HFFc6 (cell line): Measurements from ENCODE around the gene SLC25A40. TPM values are rescaled to one million over a fixed set of nuclear protein-coding genes. Genes with fewer than 3 reads are reported as not detected.

Experiments
- DNase-seq: peaks from one replicate; pipeline ENCODE4 v3.0.0-alpha.2; 2018
- H3K27ac Mint-ChIP-seq: 2 replicates; pipeline ENCODE4 v1.8.0; 2020; ENCODE audit warnings: mild to moderate bottlenecking, mixed read lengths
- H3K27me3 Mint-ChIP-seq: 2 replicates; pipeline ENCODE4 v1.8.0; 2021; ENCODE audit warnings: mild to moderate bottlenecking, moderate library complexity, mixed read lengths; ENCODE audit not compliant: insufficient read depth
- H3K36me3 Mint-ChIP-seq: 2 replicates; pipeline ENCODE4 v1.8.0; 2021; ENCODE audit warnings: low read depth, mixed read lengths
- H3K4me1 Mint-ChIP-seq: 2 replicates; pipeline ENCODE4 v1.8.0; 2020; ENCODE audit warnings: low read depth, mixed read lengths
- H3K4me3 Mint-ChIP-seq: 2 replicates; pipeline ENCODE4 v1.8.0; 2020; ENCODE audit warnings: mild to moderate bottlenecking, moderate library complexity, mixed read lengths
- H3K9me3 Mint-ChIP-seq: 2 replicates; pipeline ENCODE4 v1.8.0; 2020; ENCODE audit warnings: mild to moderate bottlenecking, mixed read lengths
- total RNA-seq, 6 experiments: library from RNA; stranded (reverse); fragmentation: NEBNext Ultra II Directional; extraction: Animal tissue kit (Norgen Biotek cat#: 25700); gene quantifications; 2 replicates in 1 of 6; 3 replicates in 5 of 6; pipeline ENCODE4 v1.2.3, GENCODE V29; 2021
- TF ChIP-seq, protein P1 (sequence below): fragments of 200-600 bp; sonication (generic); IDR thresholded peaks from 2 replicates; pipeline ENCODE4 v1.5.0; 2021; ENCODE audit warnings: antibody characterized with exemption, mild to moderate bottlenecking

The SLC25A40 gene
- total RNA-seq, 6 experiments from 2014 or later, result 13.1 to 19.0 (median 15.7) TPM

DNA sequence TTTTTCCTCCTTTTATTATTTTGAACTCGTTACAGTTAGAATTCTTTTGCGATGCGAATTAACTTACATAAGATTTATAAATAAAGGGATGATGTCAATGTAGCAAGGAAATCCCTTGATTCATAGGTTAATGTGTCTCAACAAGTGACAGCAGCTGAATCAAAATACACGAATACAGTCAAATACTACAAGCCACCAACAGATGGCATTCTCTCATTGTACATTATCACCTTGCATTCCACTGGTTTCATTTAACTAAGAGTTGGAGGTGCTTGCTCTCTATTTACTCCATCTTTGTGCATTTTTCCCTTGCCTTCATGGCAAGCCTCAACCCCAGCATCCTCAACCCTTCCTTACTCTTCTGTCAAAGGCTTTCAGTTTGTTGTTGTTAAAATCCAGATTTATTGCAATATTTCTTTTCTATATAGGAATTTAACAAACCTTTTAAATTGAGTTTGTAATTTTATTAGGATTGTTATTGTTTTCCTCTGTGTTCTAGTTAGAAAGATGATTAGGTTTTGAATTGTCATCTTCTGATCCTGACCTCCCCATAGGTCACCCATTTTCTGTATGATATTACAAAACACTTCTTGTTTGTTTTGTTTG lies 78.3 kb downstream of the SLC25A40 start:
- DNase-seq, result peak; percentile 31
- Mint-ChIP-seq H3K27me3 (no peaks in the 10 kb centered on the region; the same call in 1 of the 2 replicates), H3K9me3 (no peaks in the 10 kb centered on the region)

DNA sequence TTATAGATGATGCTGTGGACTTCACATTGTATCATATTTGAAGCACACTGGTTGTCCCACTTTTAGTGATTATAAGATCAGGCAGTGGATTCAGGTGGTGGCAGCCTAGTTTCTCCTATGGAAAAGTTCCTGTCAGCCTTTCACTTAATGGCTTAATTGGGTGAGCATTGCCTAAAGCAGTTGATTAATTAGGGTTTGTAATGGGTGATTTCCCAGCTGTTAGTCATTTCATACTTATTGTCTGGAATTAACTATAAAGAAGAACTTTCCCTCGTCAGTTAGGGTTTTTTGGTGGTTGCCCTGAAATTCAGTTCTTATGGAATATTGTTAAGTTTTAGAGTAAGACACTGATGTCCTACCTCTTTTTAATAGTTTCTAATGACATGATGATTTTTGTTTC lies 78.8 kb downstream of the SLC25A40 start:
- Mint-ChIP-seq H3K4me1 (no peaks in the 10 kb centered on the region), H3K27me3 (no peaks in the 10 kb centered on the region; the same call in 1 of the 2 replicates), H3K9me3 (no peaks in the 10 kb centered on the region), H3K4me3 (no peak overlapping the region), H3K27ac (no peak overlapping the region), H3K36me3 (no peaks in the 10 kb centered on the region)
- no peak for DNase-seq
- TF ChIP-seq, protein P1, sequence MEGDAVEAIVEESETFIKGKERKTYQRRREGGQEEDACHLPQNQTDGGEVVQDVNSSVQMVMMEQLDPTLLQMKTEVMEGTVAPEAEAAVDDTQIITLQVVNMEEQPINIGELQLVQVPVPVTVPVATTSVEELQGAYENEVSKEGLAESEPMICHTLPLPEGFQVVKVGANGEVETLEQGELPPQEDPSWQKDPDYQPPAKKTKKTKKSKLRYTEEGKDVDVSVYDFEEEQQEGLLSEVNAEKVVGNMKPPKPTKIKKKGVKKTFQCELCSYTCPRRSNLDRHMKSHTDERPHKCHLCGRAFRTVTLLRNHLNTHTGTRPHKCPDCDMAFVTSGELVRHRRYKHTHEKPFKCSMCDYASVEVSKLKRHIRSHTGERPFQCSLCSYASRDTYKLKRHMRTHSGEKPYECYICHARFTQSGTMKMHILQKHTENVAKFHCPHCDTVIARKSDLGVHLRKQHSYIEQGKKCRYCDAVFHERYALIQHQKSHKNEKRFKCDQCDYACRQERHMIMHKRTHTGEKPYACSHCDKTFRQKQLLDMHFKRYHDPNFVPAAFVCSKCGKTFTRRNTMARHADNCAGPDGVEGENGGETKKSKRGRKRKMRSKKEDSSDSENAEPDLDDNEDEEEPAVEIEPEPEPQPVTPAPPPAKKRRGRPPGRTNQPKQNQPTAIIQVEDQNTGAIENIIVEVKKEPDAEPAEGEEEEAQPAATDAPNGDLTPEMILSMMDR, result no peak

More for the DNA sequence above, 78.3 kb downstream of the SLC25A40 start:
- no peaks in the 10 kb centered on the region for H3K36me3 Mint-ChIP-seq
- no peak overlapping the region for H3K4me3 Mint-ChIP-seq
- H3K4me1 Mint-ChIP-seq, result no peaks in the 10 kb centered on the region
- TF ChIP-seq, protein P1, result peak; percentile 79
- no peak overlapping the region for H3K27ac Mint-ChIP-seq

DNA sequence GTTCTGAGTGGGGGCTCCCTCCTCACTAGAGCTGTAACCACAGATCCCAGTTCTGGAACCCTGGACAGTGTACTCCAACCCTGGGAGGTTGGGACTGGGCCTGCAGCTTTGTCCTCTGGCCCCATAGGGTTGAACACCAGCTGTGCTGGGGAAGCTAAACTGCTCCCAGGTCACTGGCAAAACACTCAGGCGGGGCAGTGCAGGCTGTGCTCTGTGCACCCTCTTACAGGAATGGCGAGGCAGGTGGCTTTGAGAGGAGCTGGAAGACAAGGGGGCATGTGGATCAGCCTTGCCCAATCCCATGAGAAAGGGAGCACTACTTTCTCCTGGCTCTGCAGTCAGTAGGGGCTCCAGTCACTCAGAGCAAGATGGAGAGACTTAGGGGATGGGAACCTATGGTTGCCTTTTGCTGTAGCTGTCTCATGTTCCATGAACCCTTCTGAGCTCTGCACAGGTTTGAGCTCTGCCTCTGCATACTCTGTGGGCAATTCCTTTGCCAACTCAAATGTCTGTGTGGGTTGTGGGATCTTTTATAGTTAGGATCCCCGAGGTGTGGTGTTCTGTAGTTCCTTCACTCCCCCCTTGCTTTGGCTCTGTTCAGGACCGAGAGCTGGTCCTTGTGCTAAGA lies 90.7 kb downstream of the SLC25A40 start:
- H3K4me3 Mint-ChIP-seq, result no peak overlapping the region
- no peaks in the 10 kb centered on the region for H3K36me3 Mint-ChIP-seq
- DNase-seq, result no peak
- H3K9me3 Mint-ChIP-seq, result no peaks in the 10 kb centered on the region
- H3K27ac Mint-ChIP-seq, result no peak overlapping the region
- peaks cover 3% of the 10 kb centered on the region for H3K27me3 Mint-ChIP-seq
- no peaks in the 10 kb centered on the region for H3K4me1 Mint-ChIP-seq
- TF ChIP-seq, protein P1, result no peak

DNA sequence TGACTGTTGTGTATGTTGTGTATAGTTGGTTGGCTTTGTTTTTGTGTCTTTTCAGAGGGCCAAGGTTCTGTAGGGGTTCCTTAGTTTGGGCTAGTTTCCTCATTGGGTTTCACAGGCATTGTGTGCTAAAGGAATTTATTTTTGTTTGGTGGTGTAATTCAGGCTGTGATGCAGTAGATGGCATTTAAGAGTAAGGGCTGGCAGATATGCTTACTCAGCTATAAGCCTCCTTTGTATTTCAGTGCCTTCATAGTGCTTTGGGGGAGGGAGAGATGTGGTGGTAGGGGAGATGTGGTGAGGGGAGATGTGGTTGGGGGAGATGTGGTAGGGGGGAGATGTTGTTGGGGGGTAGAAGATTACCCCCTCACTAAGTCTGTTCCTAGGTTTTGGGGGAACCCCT lies 91.7 kb downstream of the SLC25A40 start:
- no peak overlapping the region for H3K27ac Mint-ChIP-seq
- DNase-seq, result no peak
- H3K4me3 Mint-ChIP-seq, result no peak overlapping the region
- TF ChIP-seq, protein P1, result no peak; the same call in 1 of the 2 replicates
- peaks cover 3% of the 10 kb centered on the region for H3K27me3 Mint-ChIP-seq
- H3K4me1 Mint-ChIP-seq, result no peaks in the 10 kb centered on the region
- H3K9me3 Mint-ChIP-seq, result no peaks in the 10 kb centered on the region
- no peaks in the 10 kb centered on the region for H3K36me3 Mint-ChIP-seq

Other genes starting within 250 kb of the SLC25A40 start
- 1 to 10 TPM in 1 of 6 experiments, under 1 TPM in 5; 0.41 to 1.1 (median 0.45) TPM for gene RUNDC3B, start 248.0 kb downstream of the SLC25A40 start, total RNA-seq
- gene DBF4, start 133 bp upstream of the SLC25A40 start, total RNA-seq, result 10 to 100 TPM; 16.1 to 25.3 (median 23.5) TPM
- under 1 TPM in 5 of 6 experiments, not detected in 1; 0.05 to 0.24 (median 0.12) TPM for gene ADAM22, start 57.9 kb upstream of the SLC25A40 start, total RNA-seq